HG02840 (cell line): Measurements from ENCODE around the gene CYP3A4.
"Not testable (repeated sequence)": the region's sequence is repeated elsewhere in the genome, so short reads cannot be mapped to it uniquely, and the experiment has no call there.

Source experiments
- ATAC-seq: cut with Tn5 transposase; IDR thresholded peaks from one replicate; pipeline ENCODE4 v1.9.1; 2021; ENCODE audit warnings: mild to moderate bottlenecking, moderate library complexity, moderate number of reproducible peaks; ENCODE audit not compliant: unreplicated experiment, low FRiP score

CYP3A4 gene

DNA sequence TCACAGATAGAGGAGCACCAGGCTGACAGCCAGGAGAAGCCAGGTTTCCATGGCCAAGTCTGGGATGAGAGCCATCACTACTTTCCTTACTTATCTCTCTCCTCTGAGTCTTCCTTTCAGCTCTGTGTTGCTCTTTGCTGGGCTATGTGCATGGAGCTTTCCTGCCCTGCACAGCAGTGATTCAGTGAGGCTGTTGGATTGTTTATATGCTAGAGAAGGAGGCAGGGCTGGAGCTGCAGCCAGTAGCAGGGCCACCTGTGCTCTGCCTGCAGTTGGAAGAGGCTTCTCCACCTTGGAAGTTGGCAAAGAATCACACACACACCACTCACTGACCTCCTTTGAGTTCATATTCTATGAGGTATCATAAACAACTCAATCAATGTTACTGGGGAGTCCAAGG is at the start of gene CYP3A4:
Gene CYP3A4, minus strand, starts transcription at position 178 of the 400 bp plus-strand sequence. Its CDS starts 103 bp downstream, at position 75.
- no peak for ATAC-seq

DNA sequence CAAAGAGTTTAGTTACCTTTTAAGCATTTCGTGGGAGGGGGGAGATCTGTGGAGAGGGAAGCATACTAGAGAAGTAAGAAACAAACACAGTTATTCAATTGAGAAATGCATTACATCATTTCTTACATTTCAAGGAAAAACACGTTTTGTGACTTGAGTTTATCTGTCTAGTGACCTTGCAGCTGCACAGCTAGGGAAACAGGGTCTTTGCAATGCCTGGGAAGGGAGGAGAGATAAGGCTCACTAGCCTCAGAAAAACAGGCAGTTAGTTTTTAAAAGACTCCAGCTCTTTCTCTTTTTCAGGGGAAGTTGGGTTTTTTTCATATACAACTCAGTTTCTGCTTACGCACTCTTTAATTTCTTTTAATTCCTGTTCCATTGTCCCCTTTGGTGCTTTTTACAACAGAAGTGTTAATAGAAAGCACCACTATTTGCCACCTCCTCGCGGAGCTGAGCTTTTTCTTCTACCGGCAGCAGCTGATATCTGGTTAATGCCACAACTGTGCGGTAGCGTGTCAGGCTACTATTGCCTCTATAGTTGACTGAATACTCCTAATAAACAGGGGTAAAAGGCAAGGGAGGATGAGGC is 49.4 kb upstream of the CYP3A4 start:
- no peak for ATAC-seq

DNA sequence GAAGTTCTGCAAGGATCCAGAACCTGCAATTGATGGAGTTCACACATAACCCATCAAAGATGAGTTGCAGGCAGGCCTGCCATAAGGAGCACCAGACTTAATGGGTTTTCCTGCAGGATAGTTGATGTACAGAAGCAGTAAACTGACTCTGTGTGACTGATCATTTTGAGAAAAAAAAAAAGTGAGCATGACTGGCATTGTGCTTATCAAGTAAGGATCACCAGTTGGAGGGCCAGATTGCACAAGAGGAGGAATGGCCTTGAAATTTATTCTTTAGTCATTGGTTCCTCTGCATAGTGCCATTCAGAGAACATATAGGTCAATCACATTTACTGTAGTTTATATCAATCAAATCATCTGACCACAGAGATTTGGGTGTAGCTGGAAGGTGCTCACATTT is 47.6 kb upstream of the CYP3A4 start:
- ATAC-seq: no peak

DNA sequence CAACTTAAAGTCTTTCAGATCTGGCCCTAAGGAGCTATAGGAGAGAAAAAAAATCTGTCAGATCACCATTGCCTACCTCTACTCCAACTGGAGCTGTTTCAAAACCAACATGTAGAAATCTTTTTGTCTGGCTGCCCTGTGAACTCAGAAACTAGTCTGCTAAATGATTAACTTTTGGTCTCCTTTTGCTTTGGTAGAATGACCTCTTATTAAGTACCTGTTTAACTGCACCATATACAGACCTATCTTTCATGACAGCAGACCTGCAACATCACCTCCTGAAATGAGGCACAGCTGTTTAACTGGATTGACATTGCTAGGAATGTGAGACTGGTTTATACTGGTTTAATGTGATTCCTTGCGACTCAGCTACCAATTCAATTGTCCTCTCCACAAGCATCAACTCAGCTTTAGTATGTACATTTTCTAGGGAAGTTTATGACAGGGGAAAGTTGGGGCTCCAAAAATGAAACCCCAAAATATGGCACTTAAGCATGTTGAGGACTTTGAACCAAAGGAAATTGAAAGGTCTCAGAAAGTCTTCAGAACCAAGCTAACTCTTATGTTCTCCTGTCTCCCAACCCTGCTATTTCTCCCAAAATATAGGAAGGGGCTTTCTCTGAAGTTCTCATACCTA is 45.7 kb upstream of the CYP3A4 start:
- no peak for ATAC-seq

DNA sequence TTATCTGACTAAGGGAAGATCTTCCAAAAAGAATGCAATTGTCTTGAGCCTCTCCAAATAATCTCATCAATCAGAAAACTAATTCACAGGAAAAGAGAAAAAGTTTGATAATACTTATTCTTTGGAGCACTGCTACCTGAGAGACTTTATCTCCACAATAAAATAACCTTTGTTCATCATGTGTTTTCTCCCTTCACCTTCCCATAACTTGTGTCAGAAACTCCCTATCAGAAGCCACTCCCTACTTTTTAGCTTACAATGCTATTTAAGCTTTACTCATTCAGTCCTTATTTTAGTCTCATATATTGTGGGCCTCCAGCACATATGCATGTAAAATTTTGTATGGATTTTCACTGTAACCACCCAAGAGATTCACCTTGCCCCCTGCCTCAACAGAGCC is 44.8 kb upstream of the CYP3A4 start:
- ATAC-seq: no peak

DNA sequence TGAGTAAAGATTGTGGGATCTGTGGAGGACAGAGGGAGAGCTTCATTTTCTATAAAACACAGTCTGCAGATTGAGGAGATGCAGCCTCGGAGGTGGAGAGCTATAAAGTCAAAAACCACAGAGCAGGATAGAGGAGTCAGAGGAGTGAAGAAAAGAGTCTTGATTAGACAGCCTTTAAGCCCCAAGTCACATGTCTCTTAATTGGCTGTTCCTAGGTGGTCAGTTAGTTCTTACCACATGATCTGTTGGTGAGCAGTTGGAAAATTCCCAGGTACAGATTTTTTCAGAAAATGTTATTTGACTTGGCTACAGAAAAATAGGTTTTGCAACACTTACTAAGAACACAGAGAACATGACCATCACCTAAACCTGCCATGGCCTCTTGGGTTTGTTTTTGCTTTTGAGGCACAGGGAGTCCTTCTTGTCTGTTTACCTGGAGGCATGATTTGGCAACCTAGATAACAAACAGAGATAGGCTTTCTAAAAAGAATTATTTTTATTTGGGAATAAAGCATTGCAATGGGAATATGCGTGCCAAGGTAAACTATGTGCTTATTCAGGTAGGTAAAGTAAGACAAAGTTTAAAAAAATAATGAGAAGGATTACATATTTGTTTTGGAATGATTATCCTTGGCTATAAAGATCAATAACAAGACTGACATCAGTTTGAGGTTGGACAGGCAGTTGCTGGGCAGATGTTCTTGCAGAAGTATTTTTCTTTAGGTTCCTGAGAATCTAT is 43.2 kb upstream of the CYP3A4 start:
- ATAC-seq: no peak

DNA sequence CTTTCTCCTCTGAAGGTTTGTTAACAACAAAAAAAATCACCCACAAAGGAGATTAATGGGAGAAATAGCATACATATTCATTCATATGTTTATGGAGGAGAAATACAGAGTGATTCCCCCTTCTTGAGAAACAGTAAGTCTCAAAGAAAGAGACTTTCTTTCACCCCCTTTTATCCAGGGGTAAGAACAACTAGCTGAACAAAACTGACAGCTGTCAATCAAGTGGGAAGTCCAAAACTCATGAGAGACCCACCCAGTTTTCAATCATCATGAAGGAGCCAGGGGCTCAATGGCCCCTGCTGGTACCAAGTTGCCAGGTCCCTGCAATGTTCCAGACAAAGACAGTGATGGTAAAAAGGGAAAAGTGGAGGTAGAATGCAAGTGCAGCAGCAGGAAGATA is 41.9 kb upstream of the CYP3A4 start:
- ATAC-seq: no peak

DNA sequence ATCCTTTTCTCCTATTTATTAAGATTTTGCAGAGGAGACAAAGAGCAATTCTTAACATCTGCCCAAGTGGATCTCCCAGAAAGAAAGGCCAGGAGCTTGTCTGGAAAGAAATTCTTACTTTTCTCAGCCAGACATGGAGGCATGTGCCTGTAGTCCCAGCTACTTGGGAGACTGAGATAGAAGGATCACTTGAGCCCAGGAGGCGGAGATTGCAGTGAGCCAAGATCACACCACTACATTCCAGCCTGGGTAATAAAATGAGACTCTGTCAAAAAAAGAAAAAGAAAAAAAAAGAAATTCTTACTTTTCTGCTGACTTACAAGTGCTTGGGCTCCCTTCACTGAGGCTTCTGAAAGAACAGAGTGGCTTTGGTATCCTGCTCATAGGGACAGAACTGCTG is 41.5 kb upstream of the CYP3A4 start:
- no peak for ATAC-seq

DNA sequence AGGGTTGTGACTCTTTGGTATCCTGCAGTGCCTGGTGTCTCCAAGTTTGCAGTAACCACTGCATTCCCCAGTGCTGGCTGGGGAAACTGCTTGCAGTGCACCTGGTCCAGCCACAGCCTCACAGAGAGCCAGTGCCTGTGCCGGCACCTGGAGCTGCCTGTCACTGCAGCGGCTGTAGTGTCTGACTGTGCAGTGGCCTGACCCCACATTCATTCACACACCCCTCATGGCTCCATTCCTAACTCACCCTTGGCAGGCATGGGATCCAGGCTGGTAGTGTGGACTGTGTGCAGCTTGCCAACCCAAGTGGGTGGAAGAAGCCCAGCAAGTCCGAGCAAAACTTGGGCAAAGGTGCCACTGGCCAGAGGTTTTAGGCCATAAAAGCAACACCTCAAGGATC is 40.1 kb upstream of the CYP3A4 start:
- no peak for ATAC-seq

DNA sequence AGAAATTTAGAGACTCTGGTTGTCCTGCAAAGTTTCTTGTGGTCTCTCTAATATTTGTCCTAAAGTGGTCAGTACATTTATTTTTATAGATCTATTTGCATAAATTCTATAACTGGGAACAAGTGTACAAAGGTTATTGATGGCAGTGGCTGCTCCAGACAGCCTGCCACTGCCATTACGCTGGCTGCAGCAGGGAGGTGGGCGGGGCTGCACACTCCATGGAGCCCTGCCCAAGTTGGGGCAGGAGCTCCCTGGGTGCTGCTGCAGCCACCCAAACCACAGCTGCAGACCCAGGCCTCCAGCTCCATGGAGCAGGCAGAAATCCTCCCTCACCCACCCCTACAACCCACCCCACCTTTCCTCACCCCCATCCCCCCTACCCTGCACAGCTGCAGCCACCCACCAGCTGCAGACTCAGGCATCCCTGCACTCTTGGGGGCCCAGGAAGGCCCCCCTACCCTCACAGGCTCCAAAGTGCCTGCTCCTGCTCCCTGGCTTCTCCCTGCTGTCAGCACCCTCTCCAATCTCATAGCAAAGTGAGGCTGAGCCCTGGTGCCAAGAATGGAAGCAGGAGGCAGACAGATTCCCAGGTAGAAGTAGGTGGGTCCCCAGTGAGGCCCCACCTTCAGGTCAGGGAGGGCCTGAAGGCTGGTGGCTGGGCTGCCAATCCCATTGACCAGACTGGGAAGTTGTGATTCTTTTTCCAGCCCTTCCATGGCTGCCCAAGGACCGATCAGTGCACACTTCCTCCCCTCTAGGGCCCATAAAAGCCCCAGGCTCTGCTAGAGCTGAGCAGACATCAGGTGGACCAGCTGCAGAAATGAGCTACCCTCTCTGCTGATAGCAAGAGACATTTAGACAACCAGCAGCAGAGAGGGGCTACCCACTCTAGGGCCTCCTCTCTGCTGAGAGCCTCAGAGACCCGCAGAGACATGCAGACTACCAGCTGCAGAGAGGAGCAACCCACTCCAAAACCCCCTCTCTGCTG is 39.0 kb upstream of the CYP3A4 start:
- no peak for ATAC-seq

DNA sequence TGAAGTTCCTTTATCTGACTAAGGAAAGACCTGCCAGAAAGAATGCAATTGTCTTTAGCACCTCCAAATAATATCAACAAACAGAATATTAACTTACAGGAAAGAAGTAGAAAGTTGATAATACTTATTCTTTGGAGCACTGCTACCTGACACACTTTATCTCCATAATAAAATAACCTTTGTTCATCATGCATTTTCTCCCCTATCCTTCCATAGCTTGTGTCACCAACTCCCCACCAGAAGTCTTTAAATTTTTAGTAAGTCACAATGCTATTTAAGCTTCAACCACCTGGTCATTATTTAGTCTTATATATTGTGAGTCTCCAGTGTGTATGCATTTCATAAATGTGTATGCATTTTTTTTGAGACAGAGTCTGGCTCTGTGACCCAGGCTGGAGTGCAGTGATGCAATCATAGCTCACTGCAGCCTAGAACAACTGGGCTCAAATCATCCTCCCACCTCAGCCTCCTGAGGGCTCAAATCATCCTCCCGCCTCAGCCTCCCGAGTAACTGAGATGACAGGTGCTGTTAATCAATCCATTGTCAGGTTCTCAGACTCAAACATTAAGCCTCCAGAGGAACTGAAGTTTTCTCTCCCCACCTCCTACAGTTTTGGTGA is 36.5 kb upstream of the CYP3A4 start:
- no peak for ATAC-seq

DNA sequence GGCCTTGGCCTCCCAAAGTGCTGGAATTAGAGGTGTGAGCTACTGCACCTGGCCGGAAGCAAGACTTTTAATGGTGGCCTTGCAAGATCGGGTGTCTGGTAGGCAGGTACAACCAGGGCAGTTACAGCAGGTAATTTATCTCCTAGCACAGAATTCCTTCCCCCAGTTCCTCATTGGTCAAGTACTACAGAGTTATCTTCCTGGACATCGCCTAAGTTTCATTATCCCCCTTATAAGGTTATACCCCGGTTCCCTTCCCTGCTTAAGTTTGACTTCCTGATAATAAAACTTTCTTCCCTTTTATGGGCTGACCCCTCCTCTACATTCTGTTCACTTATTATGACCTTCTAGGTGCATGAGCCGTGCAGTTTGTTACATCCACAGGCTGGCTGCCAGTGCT is 24.8 kb upstream of the CYP3A4 start:
- ATAC-seq: no peak

DNA sequence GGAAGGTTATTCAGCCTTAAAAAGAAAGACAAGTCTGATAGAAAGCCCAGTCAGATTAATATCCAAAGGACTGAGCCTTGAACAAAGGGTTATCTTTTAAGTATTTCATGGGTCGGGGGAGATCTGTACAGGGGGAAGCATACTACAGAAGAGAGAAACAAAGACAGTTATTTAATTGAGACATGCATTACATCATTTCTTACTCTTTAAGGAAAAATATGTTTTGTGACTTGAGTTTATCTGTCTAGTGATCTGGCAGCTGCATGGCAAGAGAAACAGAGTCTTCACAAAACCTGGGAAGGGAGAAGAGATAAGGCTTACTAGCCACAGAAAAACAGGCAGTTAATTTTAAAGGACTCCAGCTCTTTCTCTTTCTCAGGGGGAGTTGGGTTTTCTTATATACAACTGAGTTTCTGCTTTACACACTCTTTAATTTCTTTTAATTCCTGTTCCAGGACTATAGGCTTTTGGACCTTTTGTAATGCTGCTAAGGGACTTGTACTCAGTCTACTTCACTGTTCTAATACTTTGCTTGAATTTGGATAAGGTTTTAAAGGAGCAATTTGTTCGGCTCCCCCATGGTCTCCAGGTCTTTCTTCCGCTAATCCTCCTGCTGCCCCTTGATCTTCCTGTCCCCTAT is 23.0 kb upstream of the CYP3A4 start:
- ATAC-seq: no peak

DNA sequence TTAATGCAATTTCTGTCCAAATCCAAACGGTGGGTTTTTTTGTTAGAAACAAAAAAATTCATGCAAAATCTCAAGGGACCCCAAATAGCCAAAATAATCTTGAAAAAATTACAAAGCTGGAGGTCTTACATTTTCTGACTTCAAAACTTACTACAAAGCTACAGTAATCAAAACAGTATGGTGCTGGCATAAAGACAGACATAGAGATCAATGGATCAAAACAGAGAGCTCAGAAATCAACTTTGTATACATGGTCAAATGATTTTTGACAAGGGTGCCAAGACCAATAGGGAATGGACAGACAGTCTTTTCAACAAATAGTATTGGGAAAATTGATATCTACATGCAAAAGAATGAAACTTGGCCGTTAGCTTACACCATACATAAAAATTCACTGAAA is 21.7 kb upstream of the CYP3A4 start:
- ATAC-seq: no peak

DNA sequence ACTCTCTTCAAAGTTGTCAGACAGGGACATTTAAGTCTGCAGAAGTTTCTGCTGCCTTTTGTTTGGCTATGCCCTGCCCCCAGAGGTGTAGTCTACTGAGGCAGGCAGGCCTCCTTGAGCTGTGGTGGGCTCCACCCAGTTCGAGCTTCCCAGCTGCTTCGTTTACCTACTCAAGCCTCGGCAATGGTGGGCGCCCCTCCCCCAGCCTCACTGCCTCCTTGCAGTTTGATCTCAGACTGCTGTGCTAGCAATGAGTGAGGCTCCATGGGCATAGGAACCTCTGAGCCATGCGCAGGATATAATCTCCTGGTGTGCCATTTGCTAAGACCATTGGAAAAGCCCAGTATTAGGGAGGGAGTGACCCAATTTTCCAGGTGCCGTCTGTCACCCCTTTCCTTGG is 19.1 kb upstream of the CYP3A4 start:
- ATAC-seq: not testable (repeated sequence)

DNA sequence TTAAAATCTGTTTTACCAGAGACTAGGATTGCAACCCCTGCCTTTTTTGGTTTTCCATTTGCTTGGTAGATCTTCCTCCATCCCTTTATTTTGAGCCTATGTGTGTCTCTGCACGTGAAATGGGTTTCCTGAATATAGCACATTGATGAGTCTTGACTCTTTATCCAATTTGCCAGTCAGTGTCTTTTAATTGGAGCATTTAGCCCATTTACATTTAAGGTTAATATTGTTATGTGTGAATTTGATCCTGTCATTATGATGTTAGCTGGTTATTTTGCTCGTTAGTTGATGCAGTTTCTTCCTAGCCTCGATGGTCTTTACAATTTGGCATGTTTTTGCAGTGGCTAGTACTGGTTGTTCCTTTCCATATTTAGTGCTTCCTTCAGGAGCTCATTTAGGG is 17.4 kb upstream of the CYP3A4 start:
- ATAC-seq: not testable (repeated sequence)

DNA sequence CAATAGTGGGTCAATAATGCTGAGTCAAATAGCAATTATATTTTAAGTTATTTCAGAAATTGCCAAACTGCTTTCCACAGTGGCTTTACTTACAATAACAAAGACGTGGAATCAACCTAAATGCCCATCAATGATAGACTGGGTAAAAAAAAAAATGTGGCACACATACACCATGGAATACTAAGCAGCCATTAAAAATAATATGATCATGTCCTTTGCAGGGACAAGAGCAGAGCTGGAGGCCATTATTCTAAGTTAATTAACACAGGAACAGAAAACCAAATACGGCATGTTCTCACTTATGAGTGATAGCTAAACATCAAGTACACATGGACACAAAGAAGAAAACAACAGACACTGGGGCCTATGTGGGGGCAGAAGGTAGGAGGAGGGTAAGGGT is 15.0 kb upstream of the CYP3A4 start:
- ATAC-seq: no peak

DNA sequence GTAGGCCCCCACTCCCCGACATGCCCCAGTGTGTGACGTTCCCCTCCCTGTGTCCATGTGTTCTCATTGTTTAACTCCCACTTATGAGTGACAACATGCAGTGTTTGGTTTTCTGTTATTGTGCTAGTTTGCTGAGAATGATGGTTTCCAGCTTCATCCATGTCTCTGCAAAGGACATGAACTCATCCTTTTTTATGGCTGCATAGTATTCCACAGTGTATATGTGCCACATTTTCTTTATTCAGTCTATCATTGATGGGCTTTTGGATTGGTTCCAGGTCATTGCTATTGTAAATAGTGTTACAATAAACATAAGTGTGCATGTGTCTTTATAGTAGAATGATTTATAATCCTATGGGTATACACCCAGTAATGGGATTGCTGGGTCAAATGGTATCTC is 11.9 kb upstream of the CYP3A4 start:
- not testable (repeated sequence) for ATAC-seq

DNA sequence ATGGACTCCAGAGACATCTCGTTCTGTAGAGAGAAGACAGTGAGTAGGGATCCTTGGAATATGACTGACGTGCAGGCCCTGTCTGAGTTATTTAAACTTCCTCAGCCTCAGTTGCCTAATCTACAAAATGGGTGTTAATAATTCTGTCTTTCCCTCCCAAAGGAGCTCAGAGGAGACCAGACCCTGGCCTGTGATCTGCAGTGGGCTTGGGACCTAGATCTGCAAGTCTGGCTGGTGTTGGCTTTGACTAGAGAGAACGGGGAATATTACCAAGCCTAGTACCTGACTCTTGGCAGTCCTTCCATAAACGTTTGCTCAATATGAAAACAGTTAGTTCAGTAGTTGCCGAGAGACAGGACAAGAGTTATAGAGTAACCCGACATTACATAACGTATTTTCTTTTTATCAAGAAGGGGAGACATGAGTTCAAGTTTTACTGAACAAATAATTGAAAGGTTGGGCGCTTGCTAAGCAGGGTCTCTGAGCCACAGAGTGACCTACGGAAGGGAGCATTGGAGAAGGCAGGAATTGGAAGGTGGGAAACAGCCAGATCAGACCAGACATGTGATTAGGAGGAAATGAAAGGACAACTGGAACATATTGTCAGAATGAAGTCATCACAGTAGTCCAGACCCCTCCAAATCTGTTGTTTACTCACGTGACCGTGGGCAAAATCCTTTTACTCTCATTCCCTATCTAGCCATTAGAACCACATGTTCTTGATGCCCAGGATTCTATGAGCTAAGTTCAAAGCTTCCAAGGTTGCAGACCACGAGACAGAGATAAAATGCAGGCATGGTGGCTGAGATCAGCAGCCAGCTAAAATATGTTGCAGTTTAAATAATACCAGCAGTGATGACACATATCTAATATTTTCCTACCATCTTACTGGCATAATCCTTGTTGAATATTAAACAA is 10.9 kb upstream of the CYP3A4 start:
- ATAC-seq: no peak
